Tibial nerve (tissue), 4 donors: ENCODE data around the gene PROCA1. TPM values are rescaled to one million over a fixed set of nuclear protein-coding genes. Genes with fewer than 3 reads are reported as not detected.

Experiments used
- DNase-seq, 2 donors: peaks; one replicate each; pipeline ENCODE4 v3.0.0-alpha.2; 2019; ENCODE audit warnings: low spot score in 2 of 2
- H3K27ac ChIP-seq, 4 donors: fragments of 200-600 bp; sonication (generic) in 3 of 4; one replicate each; pipeline ENCODE4 v1.5.1; 2017 to 2019; ENCODE audit warnings: mild to moderate bottlenecking in 1 of 4
- H3K27me3 ChIP-seq, 2 donors: fragments of 200-600 bp; sonication (generic) in 1 of 2; one replicate each; pipeline versions ENCODE4 v1.5.1 to v1.6.0; 2017 to 2019
- H3K36me3 ChIP-seq, 3 donors: fragments of 200-600 bp; sonication (generic); one replicate each; pipeline ENCODE4 v1.5.1; 2018 to 2019
- H3K4me1 ChIP-seq, 4 donors: fragments of 200-600 bp; sonication (generic) in 3 of 4; one replicate each; pipeline ENCODE4 v1.5.1; 2017 to 2019
- H3K4me3 ChIP-seq, 4 donors: fragments of 200-600 bp; sonication (generic) in 3 of 4; one replicate each; pipeline ENCODE4 v1.5.1; 2017 to 2019; ENCODE audit warnings: mild to moderate bottlenecking in 1 of 4, moderate library complexity in 1 of 4
- H3K9me3 ChIP-seq, 4 donors: fragments of 200-600 bp; sonication (generic) in 3 of 4; one replicate each; pipeline ENCODE4 v1.5.1; 2017 to 2019
- CTCF ChIP-seq, 5 experiments: fragments of 200-600 bp in 3 of 5; fragments of 450-650 bp in 2 of 5; sonication (generic) in 3 of 5; IDR thresholded peaks; one replicate each; pipeline ENCODE4 v1.5.1; 2016 to 2019; ENCODE audit warnings: antibody characterized with exemption in 5 of 5, mild to moderate bottlenecking in 3 of 5, moderate library complexity in 2 of 5
- EP300 ChIP-seq, 2 donors: sonication (generic); formaldehyde crosslinking; IDR thresholded peaks; one replicate each; pipeline ENCODE4 v1.6.1; 2017; ENCODE audit warnings: antibody characterized with exemption in 2 of 2, mild to moderate bottlenecking in 1 of 2
- POLR2A ChIP-seq, 2 donors: fragments of 450-650 bp; IDR thresholded peaks; one replicate each; pipeline ENCODE4 v1.6.1; 2017; ENCODE audit warnings: antibody characterized with exemption in 2 of 2, mild to moderate bottlenecking in 2 of 2, moderate library complexity in 2 of 2
- WGBS, 2 donors: methylation state at CpG; one replicate each; pipeline ENCODE4 v1.1.5; 2018; 5-methylcytosine and 5-hydroxymethylcytosine counted together
- total RNA-seq, 4 donors: library from RNA; depleted of rRNA; stranded (reverse); fragments of >200 nt; gene quantifications; one replicate each; pipeline ENCODE4 v1.1.0, GENCODE V29; 2016

Gene PROCA1
- total RNA-seq, 4 donors from 2014 or later: 2.1 to 6.3 (median 4.6) TPM

GRCh38 chr17:28675490-28675889 lies 36.2 kb downstream of the PROCA1 start:
- Histone ChIP-seq H3K36me3 (peaks cover 4 to 99% (median 79%) of the 10 kb centered on the region in 3 donors), H3K9me3 (no peaks in the 10 kb centered on the region), H3K27ac (no peak overlapping the region), H3K4me1 (no peaks in the 10 kb centered on the region), H3K27me3 (no peaks in the 10 kb centered on the region), H3K4me3 (no peak overlapping the region)
- WGBS, 2 donors: 54 to 55% methylated on average over 3 of the region's 3 CpGs
- no peak for DNase-seq
- TF ChIP-seq EP300 (IDR thresholded peaks at IDR 0.05): no peak
- TF ChIP-seq POLR2A (IDR thresholded peaks at IDR 0.05): no peak

- H3K27me3 ChIP-seq: no peaks in the 10 kb centered on the region
- no peak overlapping the region for H3K27ac ChIP-seq
- peaks cover 0 to 32% (median 2%) of the 10 kb centered on the region in 4 donors for H3K4me1 ChIP-seq
- WGBS, 2 donors: 80 to 86% methylated on average over 1 of the region's 1 CpG
- peaks cover 0 to 81% (median 30%) of the 10 kb centered on the region in 3 donors for H3K36me3 ChIP-seq
- TF ChIP-seq CTCF (IDR thresholded peaks at IDR 0.05) (no peak), EP300 (IDR thresholded peaks at IDR 0.05) (no peak), POLR2A (IDR thresholded peaks at IDR 0.05) (no peak)
- H3K4me3 ChIP-seq: no peak overlapping the region
- DNase-seq: no peak
- no peaks in the 10 kb centered on the region for H3K9me3 ChIP-seq
Observed at GRCh38 chr17:28669918-28670317, 41.8 kb downstream of the PROCA1 start.

GRCh38 chr17:28667870-28668269 lies 43.8 kb downstream of the PROCA1 start:
- peaks cover 0 to 52% (median 12%) of the 10 kb centered on the region in 4 donors for H3K4me1 ChIP-seq

GRCh38 chr17:28665994-28666393 lies 45.7 kb downstream of the PROCA1 start:
- whole genome bisulfite sequencing, 2 donors: 77% methylated on average over 2 of the region's 2 CpGs
- no peak for TF ChIP-seq CTCF (IDR thresholded peaks at IDR 0.05)
- no peak for TF ChIP-seq EP300 (IDR thresholded peaks at IDR 0.05)
- TF ChIP-seq POLR2A (IDR thresholded peaks at IDR 0.05): no peak
- H3K27ac ChIP-seq: no peak overlapping the region
- H3K4me3 ChIP-seq: no peak overlapping the region
- H3K27me3 ChIP-seq: no peaks in the 10 kb centered on the region
- peaks cover 0 to 59% (median 17%) of the 10 kb centered on the region in 4 donors for H3K4me1 ChIP-seq
- H3K9me3 ChIP-seq: no peaks in the 10 kb centered on the region
- DNase-seq: no peak
- H3K36me3 ChIP-seq: peaks cover 0 to 47% (median 5%) of the 10 kb centered on the region in 3 donors

More at GRCh38 chr17:28667870-28668269, 43.8 kb downstream of the PROCA1 start:
- H3K27ac ChIP-seq: no peak overlapping the region
- peaks cover 0 to 65% (median 12%) of the 10 kb centered on the region in 3 donors for H3K36me3 ChIP-seq
- 79 to 81% methylated on average over 1 of the region's 1 CpG for WGBS, 2 donors
- no peak overlapping the region for H3K4me3 ChIP-seq
- H3K27me3 ChIP-seq: no peaks in the 10 kb centered on the region
- no peak for DNase-seq
- no peaks in the 10 kb centered on the region for H3K9me3 ChIP-seq
- TF ChIP-seq POLR2A (IDR thresholded peaks at IDR 0.05): no peak
- no peak for TF ChIP-seq EP300 (IDR thresholded peaks at IDR 0.05)
- no peak for TF ChIP-seq CTCF (IDR thresholded peaks at IDR 0.05)

GRCh38 chr17:28663723-28664122 lies 48.0 kb downstream of the PROCA1 start:
- no peak for DNase-seq
- no peaks in the 10 kb centered on the region for H3K27me3 ChIP-seq
- peaks cover 0 to 42% (median 14%) of the 10 kb centered on the region in 3 donors for H3K36me3 ChIP-seq
- no peak overlapping the region for H3K27ac ChIP-seq
- no peak overlapping the region for H3K4me3 ChIP-seq
- H3K9me3 ChIP-seq: no peaks in the 10 kb centered on the region
- peaks cover 0 to 65% (median 22%) of the 10 kb centered on the region in 4 donors for H3K4me1 ChIP-seq
- TF ChIP-seq POLR2A (IDR thresholded peaks at IDR 0.05) (no peak), EP300 (IDR thresholded peaks at IDR 0.05) (no peak), CTCF (IDR thresholded peaks at IDR 0.05) (no peak)

GRCh38 chr17:28662527-28662829 lies 49.2 kb downstream of the PROCA1 start:
- no peaks in the 10 kb centered on the region for H3K27me3 ChIP-seq
- peak overlapping the region; percentile 60 to 96 (median 84) for H3K4me3 ChIP-seq
- peak overlapping the region; percentile 93 to 97 (median 96) for H3K27ac ChIP-seq
- H3K36me3 ChIP-seq: peaks cover 0 to 42% (median 10%) of the 10 kb centered on the region in 3 donors
- no peaks in the 10 kb centered on the region for H3K9me3 ChIP-seq
- no peak for DNase-seq
- H3K4me1 ChIP-seq: peaks cover 0 to 52% (median 22%) of the 10 kb centered on the region in 4 donors
- TF ChIP-seq EP300 (IDR thresholded peaks at IDR 0.05) (no peak), CTCF (IDR thresholded peaks at IDR 0.05) (no peak), POLR2A (IDR thresholded peaks at IDR 0.05) (no peak)
- 0 to 2% methylated on average over 10 of the region's 10 CpGs for WGBS, 2 donors
